Stimulated activated CD8-positive, alpha-beta memory T cell treated with anti-CD3 and anti-CD28 coated beads, Interleukin-12 subunit alpha, Interleukin-12 subunit beta, amount 100 ng/mL, for 24 hours (primary cell): ENCODE data around the gene AMMECR1.

ENCODE experiments used
- DNase-seq: peaks from one replicate; pipeline ENCODE4 v3.0.0-alpha.2; 2020; ENCODE audit errors: extremely low read depth

Gene AMMECR1

GRCh38 chrX:110212299-110212698, 105.6 kb downstream of the AMMECR1 start:
- DNase-seq: no peak

GRCh38 chrX:110211340-110211739, 106.5 kb downstream of the AMMECR1 start:
- no peak for DNase-seq

- DNase-seq: no peak
Measured at GRCh38 chrX:110210417-110211139, 107.3 kb downstream of the AMMECR1 start.

GRCh38 chrX:110208092-110208491, 109.8 kb downstream of the AMMECR1 start:
- no peak for DNase-seq

- no peak for DNase-seq
Measured at GRCh38 chrX:110204986-110205385, 112.9 kb downstream of the AMMECR1 start.

GRCh38 chrX:110201799-110202198, 116.1 kb downstream of the AMMECR1 start:
- DNase-seq: no peak

- no peak for DNase-seq
Measured at GRCh38 chrX:110194977-110195376, 122.9 kb downstream of the AMMECR1 start.

- no peak for DNase-seq
Measured at GRCh38 chrX:110192516-110192915, 125.4 kb downstream of the AMMECR1 start.

- DNase-seq: no peak
Measured at GRCh38 chrX:110188701-110189558, 129.0 kb downstream of the AMMECR1 start.

- no peak for DNase-seq
Measured at GRCh38 chrX:110183314-110183713, 134.6 kb downstream of the AMMECR1 start.

GRCh38 chrX:110182865-110183264, 135.0 kb downstream of the AMMECR1 start:
- no peak for DNase-seq

- no peak for DNase-seq
Measured at GRCh38 chrX:110182362-110182761, 135.5 kb downstream of the AMMECR1 start.

GRCh38 chrX:110181459-110182137, 136.3 kb downstream of the AMMECR1 start:
- no peak for DNase-seq

- no peak for DNase-seq
Measured at GRCh38 chrX:110180928-110181310, 137.0 kb downstream of the AMMECR1 start.

- no peak for DNase-seq
Measured at GRCh38 chrX:110180176-110180927, 137.5 kb downstream of the AMMECR1 start.

GRCh38 chrX:110178179-110178865, 139.6 kb downstream of the AMMECR1 start:
- DNase-seq: no peak

- DNase-seq: no peak
Measured at GRCh38 chrX:110175696-110176095, 142.2 kb downstream of the AMMECR1 start.

GRCh38 chrX:110175146-110175545, 142.7 kb downstream of the AMMECR1 start:
- DNase-seq: no peak

- DNase-seq: no peak
Measured at GRCh38 chrX:110173192-110174175, 144.4 kb downstream of the AMMECR1 start.

GRCh38 chrX:110172215-110172614, 145.7 kb downstream of the AMMECR1 start:
- no peak for DNase-seq
